AG09309 (cell line): ENCODE measurements around the gene MYO7A.

Source experiments
- DNase-seq: peaks from one replicate; pipeline ENCODE4 v3.0.0-alpha.2; 2010; ENCODE audit warnings: low read depth
- H3K4me3 ChIP-seq: 2 replicates; pipeline ENCODE4 v1.5.1; 2011; ENCODE audit warnings: mild to moderate bottlenecking, low read depth, low read length, moderate library complexity; ENCODE audit not compliant: control insufficient read depth
- CTCF ChIP-seq: IDR thresholded peaks from 2 replicates; pipeline ENCODE4 v1.5.1; 2011; ENCODE audit warnings: mild to moderate bottlenecking, low read depth, low read length, inconsistent platforms; ENCODE audit not compliant: insufficient read depth, control insufficient read depth; ENCODE audit errors: missing control alignments

MYO7A gene

DNA sequence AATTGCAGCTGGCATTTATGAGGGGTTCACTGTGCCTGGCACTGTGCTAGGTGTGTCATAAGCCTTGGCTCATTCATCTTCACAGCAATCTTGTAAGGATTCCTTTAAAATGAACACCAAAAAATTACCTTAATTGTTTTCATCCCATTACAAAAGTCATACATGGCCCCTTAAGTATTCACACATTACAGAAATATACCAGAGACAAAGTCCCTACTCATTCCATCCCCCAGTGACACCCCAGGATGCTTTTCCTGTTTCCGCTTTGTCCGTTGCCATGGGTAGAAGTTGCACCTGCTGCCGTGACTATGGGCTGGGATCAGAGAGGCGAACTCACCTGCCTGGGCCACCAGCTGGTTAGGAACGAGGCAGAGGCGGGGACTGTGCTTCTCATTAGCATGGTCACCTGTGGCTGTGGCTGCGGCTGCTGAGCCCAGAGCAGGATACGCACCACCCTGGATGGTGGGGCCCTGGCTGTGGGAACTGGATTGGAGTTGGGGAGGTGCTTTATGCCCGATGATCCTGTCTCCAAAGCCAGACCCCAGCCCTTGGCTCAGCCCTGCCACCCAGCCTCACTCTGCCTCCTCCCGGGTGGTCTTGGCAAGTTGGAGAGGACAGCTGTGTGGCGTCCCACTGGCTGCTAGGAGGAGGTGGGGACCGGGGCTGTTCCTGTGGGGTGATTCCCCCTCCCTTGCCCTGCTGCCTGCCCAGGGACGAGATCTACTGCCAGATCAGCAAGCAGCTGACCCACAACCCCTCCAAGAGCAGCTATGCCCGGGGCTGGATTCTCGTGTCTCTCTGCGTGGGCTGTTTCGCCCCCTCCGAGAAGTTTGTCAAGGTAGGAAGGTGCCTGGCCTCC lies 60.8 kb downstream of the MYO7A start:
- no peak overlapping the region for H3K4me3 ChIP-seq
- no peak for TF ChIP-seq CTCF
- no peak for DNase-seq

- no peak overlapping the region for H3K4me3 ChIP-seq
- TF ChIP-seq CTCF, result no peak
- DNase-seq, result no peak
Measured at GRCh38 chr11:77189588-77190210, 61.7 kb downstream of the MYO7A start.

- no peak overlapping the region for H3K4me3 ChIP-seq
- DNase-seq, result no peak
- no peak for TF ChIP-seq CTCF
Measured at GRCh38 chr11:77190331-77191075, 62.5 kb downstream of the MYO7A start.

DNA sequence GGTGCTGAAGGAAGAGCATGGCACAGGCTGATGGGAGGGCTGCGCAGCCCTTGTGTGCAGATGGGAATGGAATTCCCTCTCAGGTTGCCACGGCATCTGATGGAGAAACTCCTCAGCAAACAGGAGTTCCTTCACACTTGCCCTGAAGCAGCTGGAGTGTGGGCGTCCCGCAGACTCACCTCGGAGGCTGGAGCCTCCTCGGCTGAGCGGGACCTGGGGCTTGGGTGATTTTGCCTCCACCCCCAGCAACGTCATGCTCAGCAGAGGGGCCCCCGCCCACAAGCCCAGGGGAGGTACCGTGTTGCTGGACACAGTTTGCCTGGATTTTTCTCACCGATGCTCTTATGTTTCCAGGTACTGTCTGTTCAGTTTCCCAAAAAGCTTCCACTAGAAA lies 63.4 kb downstream of the MYO7A start:
- TF ChIP-seq CTCF, result no peak
- DNase-seq, result no peak

DNA sequence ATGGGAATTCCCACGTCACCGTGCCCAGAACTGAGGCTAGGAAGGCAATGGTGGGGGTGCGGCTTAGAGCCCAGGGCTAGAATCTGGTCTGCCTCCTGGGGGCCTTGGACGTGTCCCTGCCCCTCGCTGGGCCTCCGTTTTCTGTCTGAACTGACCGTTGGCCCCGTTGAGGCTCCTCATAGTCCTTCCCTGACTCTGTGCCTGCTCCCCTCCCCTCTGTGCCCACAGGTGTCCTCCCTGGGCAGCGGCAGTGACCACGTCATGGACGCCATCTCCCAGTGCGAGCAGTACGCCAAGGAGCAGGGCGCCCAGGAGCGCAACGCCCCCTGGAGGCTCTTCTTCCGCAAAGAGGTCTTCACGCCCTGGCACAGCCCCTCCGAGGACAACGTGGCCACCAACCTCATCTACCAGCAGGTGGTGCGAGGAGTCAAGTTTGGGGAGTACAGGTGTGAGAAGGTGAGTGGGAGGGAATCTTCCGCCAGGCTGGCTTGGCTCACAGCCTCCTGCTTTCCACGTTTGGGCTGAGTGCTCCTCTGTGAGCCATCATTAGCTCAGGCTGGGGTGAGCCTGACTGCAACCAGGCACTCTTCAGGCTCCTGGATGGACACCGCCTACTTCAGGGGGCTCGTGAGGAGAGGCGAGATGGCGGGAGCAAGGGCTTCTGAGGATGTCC lies 63.9 kb downstream of the MYO7A start:
- peak; percentile 58 for TF ChIP-seq CTCF
- no peak overlapping the region for H3K4me3 ChIP-seq
- no peak for DNase-seq

More for the DNA sequence above, 63.4 kb downstream of the MYO7A start:
- no peak overlapping the region for H3K4me3 ChIP-seq

- DNase-seq, result no peak
- TF ChIP-seq CTCF, result no peak
Measured at GRCh38 chr11:77193167-77193566, 65.1 kb downstream of the MYO7A start.

More at GRCh38 chr11:77193167-77193566, 65.1 kb downstream of the MYO7A start:
- no peak overlapping the region for H3K4me3 ChIP-seq
